ENCODE measurements around the gene MSLN.

MSLN gene

DNA sequence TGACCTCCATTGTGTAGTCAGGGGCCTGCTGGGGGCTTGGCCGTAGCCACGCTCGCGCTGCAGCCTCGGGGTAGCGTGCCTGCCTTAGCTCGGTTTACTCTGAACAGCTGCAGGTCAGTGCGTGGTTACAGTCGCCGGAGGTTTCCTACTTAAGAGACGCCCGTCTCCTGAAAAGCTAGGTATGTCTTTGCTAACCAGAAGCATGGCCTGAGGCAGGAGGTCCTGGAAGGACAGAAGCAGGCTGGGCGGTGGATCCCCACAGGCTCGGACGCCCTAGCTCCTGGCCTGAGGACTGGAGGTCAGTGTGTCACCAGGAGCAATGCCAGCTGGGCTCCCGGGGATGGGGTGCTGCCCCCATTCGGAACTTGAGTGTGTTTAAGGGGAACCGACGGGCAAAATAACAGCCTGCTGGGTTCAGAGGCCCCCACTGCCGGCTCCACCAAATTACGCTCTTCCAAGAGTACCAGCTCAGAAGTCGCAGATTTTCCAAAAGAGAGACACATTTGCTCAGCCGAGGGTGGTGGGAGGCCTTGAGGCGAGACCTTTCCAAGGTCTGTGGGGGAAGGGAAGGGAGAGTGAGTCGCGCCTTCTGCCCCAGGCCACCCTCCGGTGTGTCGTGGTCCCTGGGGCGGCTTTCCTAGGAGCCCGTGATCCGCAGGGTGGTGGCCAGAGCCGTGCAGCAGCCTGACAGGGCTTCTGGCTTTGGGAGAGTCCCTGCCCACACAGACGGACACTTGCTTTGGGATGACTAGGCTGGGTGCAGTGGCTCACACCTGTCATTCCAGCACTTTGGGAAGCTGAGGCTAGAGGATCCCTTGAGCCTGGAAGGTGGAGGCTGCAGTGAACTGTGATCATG lies 43.9 kb downstream of the MSLN start:
- DNase-seq (ENCODE audit: low read depth in 2 of 2), result no peak

DNA sequence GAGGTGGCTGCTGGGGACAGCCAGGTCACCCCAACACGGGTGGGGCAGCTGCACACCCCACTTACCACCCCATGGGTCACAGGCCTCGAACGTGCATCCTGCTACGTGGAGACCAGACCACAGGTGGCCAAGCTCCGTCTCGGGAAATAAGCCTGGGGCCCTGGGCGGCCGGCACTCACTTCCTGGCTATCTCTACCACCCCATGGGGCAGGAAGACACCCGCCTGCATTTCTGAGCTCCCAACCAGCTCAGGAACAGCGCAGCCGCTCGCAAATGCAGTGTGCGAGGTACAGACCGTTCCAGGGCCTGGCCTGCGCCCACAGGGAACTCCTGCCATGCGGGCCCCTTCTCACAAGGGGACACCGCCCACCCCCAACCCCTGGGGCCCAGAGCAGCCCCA lies 44.9 kb downstream of the MSLN start:
- no peak for DNase-seq (ENCODE audit: low read depth in 2 of 2)

DNA sequence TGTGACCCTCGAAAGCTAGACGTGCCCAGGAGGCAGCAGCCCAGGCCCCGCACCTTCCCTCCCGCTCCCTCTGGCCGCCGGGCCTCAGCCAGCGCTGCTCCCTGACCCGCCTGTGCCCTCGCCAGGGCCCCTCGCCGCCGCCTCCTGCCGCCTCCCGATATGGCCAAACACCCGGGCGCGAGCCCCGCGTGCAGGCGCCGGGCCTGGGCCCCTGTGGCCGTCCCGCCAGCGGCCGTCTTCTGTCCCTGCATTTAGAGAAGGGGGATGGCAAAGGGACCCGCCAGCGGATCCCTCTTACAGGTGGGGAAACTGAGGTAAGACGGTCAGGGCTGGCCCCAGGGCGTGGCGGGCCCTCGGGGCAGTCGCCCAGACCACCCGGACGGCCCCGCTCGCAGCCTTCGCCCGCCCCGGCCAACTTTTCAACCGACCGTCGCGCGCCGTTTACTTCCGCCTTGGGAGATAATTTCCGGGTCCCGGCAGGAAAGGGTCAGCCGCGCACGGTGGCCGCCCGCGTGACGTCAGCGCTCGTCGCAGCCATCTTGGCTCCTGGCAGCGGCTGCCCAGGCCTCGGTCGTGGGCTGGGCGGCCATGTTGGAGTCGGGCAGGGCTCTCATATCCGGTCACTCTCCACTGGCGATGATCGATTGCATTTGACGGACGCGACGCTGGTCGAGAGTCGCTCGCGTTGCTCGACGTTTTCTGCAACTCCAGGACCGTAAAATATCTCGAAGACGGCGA lies 47.0 kb downstream of the MSLN start:
- DNase-seq (ENCODE audit: low read depth in 2 of 2), result peak; percentile 75 to 76

DNA sequence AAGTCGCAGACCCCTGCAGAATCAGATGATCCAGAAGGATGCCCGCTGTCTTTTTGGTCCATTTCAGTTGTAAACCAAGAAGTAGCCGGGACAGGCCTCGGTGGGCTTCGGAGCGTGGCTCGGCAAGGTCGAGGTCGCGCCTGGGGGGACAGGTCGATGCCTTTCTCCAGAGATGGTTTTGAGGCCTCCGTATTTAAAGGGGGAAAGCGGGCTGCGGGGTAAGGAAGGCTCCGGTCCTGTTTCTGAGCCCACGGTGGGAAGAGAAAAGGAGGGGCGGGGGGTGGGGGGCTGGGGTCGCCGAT lies 47.5 kb downstream of the MSLN start:
- DNase-seq (ENCODE audit: low read depth in 2 of 2), result no peak

DNA sequence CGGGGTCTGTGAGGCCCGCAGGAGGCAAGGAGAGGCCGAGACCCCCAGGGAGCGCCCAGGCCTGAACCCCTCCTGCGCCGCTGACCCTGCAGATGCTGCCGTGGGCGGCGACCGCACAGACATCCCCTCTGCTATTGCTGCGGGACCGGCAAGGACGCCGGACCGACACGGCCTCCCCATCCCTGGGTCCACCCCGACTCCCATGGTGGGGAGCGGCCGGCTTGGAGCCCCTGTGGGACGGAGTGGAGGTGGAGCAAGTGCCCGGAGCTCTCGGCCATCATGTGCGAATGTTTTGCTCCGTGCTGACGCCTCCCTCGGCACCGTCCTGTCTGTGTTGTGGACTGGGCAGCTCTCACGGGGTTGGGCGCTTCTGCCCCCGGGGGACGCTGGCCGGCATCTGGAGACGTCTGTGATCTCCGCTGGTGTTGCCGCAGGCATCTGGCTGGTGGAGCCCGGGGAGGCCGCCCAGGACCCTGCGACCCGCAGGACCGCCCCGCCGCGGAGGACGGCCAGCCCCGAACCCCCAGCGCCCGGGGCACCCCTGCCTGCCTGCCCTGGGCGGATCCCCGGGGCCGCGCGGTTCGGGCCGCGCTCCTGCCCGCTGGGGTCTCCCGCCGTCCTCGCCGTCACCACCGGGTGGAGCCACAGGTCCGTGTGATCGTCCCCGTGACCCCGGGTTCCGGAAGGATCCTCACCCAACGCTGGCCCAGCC lies 52.8 kb downstream of the MSLN start:
- peak in 1 of 2 experiments; percentile 8 for DNase-seq (ENCODE audit: low read depth in 2 of 2)

DNA sequence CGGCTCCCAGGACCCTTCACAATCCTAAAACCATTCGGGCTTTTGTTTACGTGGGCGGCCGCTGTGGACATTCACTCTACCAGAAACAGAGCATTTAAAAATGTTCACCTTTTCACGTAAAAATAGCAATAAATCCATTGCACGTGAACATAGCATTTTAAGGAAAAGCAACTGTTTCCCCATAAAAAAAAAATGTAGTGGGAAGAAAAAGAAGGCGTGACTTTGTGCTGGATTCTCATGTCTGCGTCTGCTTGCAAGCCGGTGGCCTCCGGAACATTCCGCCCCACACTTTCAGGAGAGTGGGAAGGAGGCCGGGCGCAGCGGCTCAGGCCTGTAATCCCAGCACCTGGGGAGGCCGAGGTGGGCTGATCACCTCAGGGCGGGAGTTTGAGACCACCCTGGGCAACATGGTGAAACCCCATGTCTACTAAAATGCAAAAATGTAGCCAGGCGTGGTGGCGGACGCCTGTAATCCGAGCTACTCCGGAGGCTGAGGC lies 53.4 kb downstream of the MSLN start:
- DNase-seq (ENCODE audit: low read depth in 2 of 2), result no peak

DNA sequence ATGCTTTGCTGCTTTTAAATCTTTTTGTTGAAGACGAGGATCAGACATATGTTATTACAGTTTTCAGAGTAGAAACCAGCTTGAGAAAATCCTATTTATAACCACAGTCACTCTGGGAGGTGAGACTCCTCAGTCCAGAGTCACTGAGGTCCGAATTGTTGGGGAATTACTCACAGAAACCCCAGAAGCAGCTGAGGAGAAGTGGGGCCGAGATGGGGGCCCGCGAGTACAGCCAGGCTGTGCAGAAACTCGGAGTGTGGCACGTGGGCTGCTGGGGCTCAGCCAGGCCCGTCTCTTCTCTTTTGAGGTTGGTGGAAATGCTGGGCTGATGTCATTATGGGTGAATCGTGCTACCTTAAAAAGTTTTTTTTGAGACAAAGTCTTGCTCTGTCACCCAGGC lies 54.4 kb downstream of the MSLN start:
- DNase-seq (ENCODE audit: low read depth in 2 of 2), result peak; percentile 15 to 16

DNA sequence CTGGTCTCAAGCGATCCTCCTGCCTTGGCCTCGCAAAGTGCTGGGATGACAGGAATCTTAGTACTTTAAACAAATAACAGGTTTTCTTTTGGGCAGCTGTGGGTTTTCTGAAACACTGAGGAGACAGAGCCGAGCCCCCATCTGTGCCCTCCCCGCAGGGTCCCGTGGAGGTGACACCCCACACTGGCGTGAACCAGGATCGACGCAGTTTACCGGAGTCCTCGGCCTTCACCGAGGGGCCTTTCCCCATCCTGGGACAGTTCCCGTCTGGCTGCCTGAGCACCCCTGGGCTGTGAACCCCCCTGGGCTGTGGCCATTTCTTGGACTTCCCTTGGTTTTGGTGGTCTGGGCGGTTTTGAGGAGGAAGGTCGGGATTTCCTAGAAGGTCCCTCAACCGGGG lies 55.3 kb downstream of the MSLN start:
- no peak for DNase-seq (ENCODE audit: low read depth in 2 of 2)

DNA sequence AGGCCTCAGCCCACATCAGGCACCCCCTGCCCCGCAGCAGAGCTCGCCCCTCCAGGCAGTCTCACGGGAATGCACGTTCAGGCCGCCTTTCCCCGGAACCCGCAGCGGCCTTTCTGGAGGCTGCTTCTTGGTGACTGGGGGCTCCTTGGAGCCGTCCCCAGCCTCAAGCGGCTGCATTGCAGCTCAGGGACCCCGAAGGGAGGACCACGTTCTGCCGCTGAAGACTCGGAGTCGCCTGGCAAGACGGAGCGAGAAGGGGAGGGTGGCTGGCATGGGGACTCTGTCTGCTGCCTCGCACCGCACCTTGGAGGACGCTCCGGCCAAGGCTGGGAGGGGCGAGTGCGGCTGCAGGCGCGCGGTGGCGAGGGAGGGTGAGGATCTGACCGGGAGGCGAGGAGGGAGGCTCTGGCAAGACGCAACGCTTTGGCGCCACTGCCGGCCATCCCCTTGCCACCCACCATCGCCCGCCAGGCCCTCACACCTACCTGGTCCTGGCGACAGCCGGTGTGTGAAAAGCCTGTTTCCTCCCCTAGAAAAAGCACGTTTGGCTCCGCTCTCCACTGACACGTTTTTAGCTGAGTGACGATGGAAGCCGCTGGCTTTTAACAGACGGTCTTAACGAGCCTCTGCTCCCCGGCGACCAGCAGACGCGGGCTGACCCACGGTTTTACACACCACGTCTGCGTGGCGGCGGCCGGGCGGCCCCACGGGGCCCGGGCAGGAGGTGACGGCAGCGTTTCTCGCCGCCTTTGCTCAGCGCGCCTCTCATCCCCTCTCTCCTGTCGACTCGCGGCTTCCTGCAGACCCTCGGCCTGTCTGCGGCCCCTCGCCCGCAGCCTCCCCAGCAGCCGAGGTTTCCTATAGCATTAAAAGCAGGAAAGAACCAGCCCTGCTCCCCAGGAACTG lies 56.7 kb downstream of the MSLN start:
- no peak for DNase-seq (ENCODE audit: low read depth in 2 of 2)

GRCh38 chr16:818132-818531 lies 57.6 kb downstream of the MSLN start:
- no peak for DNase-seq (ENCODE audit: low read depth in 2 of 2)
